Cortex of kidney (tissue), 1 donor: Measurements from ENCODE around the gene MSI2.

Experiments used
- DNase-seq: peaks from one replicate; lab custom pipeline; 2025; lab: John Stamatoyannopoulos, UW

MSI2 gene

DNA sequence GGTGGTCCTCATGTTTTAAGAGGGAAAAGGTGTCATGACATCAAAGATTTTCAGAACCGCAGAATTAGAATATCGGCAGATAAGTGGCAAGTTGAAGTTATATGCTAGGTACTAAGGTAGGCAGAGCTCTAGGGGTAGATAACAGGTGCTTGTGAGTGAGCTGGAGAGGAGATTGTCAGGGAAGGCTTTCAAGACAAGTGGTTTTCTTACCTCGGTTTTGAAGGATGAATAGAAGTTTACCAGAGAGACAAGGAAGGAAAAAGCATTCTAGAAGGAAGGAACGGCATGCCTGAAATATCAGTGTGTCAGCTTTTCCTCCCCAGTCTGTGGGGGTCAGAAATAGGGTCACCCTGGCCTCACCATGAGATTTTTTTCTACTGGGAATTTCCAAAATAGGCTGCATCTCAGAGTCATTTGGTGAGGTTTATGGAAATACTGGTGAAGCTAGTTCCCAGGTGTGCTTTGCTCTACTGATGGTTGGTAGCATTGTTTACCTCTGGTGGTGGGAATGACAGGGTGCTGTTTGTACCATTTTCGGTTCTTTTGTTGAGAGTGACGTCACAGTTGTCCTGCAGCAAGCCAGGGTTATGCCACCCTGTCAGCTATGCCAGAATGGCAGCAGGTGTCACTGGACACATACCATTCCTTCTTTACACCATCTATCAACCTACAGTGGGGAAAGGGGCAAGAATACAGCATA is 112.5 kb downstream of the MSI2 start:
- no peak for DNase-seq

DNA sequence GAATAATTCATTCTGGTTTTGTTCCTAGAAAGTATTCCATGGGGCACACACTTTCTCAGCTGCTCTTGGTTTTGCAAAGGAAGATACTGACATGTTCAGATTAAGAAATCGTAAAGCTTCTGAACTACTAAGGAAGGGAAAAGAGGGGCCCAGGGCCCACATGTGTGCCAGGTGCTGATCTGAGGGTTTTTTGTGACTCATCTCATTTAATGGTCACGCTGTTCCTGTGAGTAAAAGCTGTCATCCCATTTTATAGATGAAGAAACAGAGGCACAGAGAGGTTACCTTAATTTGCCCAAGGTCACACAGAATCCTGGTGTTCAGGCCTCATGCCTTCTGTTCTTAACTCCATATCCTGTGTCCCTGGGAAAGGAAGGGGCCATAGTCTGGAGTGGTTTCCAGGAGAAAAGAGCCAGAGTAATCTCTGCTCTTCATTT is 113.2 kb downstream of the MSI2 start:
- DNase-seq, result no peak

DNA sequence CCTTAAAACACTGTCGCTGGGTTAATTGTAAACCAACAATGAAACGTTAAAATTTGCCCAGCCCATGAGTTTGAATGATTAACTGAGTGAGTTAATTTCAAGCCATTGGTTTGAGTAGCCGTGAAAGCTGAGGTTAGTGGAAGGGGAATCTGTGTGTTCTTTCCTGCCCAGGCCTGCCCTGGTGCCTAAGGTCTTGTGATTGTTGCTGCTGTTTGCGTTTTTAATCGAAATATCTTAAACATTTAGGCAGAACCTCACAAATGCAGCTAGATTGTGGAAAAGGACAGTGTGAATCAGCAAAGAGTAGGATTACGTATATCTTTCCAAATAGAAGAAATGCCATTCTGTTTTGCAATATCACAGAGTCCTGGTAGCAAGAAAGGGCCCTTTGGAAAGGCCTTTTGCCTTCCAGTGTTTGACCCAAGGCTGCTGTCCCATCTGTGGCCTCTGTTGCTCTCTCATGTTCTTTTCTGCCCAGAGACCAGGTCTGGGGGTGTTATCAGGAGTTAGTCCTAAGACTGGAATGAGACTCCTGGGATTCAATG is 113.8 kb downstream of the MSI2 start:
- no peak for DNase-seq

DNA sequence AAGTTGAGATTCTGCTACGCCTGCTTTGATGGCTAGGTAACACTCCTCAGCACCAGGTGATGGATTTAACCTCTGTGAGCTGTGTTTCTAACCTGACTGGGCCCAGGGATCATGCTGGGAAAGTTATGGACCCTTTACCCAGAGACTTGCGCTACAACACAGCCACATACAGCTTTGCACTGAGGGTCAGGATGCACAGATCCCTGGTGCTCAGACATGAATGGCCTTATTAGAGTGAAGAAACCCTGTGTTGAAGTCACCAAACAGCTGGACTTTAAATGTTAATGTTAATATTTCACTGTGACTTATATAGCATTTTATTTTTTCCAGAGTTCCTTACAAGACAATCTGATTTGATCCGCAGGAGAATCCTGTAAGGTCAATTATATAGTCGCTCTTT is 114.3 kb downstream of the MSI2 start:
- no peak for DNase-seq

- no peak for DNase-seq
These were observed 115.8 kb downstream of the MSI2 start for GRCh38 chr17:57372156-57372555.

GRCh38 chr17:57373048-57373447 is 116.7 kb downstream of the MSI2 start:
- no peak for DNase-seq

- no peak for DNase-seq
These were observed 117.4 kb downstream of the MSI2 start for GRCh38 chr17:57373756-57374155.

DNA sequence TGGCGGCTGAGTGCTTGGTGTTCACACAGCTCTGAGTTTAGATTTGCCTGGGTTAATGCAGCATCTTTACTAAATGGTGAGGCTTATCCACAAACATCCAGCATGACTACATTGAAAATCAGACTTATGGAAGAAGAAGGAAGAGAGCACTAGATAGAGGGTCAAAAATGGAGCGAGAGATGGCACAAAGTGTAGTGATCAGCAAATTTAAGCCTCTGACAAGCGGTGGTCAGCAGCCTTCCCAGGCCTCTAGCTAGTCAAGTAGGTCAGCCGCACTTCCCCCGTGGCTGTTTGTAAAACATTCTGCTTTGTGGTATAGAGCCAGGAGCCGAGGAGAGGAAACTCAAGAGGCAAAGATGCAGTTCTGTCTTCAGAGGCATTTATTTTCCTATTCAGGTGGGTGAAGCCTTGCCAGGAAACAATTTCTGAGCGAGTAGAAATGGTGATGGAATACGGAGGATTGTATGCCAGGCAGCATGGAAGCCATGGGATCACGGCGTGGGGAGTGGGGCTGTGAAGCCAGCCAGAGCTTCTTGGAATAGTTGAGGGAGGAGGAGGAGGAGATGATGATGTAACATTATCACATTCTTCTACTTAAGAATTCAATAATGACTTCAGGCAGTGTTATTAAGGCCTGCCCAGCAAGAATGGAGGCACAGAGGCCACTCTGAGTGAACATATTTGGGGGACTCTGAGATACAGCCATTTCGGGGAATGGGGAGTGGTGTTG is 118.9 kb downstream of the MSI2 start:
- DNase-seq, result no peak

- DNase-seq, result no peak
These were observed 119.5 kb downstream of the MSI2 start for GRCh38 chr17:57375770-57376225.

DNA sequence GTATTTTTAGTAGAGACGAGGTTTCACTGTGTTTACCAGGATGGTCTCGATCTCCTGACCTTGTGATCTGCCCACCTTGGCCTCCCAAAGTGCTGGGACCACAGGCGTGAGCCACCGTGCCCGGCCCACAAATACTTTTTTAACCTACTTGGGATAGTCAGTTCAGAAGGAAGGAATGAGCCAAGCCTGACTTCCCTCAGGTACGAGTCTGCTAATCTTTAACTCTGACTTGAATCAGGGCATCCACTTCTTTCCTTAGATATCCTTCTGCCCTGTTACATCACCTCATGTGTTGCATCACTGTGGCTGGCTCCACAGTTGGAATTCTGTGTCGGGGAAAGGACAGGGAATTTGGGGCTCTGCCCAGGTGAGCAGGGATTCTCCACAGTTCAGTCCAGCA is 120.8 kb downstream of the MSI2 start:
- DNase-seq, result no peak

GRCh38 chr17:57379237-57379894 is 123.0 kb downstream of the MSI2 start:
- no peak for DNase-seq

- no peak for DNase-seq
These were observed 123.6 kb downstream of the MSI2 start for GRCh38 chr17:57379895-57380434.

- DNase-seq, result no peak
These were observed 125.2 kb downstream of the MSI2 start for GRCh38 chr17:57381498-57381897.

DNA sequence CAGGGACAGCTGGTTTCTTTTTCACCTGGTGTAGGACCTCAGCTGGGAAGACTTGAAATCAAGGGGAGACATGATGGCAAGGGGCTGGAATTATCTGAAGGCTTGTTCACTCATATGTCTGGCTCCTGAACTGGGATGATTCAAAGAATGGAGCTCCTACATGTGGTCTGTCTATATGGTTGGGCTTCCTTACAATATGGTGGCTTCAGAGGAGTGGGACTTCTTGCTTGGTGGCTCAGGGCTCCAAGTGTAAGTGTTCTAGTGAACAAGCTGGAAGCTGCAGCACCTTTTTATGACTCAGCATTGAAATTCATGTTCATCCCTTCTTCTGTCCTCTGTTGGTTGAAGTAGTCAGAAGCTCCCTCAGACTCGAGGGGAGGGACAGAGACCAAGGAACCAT is 127.9 kb downstream of the MSI2 start:
- DNase-seq, result no peak

DNA sequence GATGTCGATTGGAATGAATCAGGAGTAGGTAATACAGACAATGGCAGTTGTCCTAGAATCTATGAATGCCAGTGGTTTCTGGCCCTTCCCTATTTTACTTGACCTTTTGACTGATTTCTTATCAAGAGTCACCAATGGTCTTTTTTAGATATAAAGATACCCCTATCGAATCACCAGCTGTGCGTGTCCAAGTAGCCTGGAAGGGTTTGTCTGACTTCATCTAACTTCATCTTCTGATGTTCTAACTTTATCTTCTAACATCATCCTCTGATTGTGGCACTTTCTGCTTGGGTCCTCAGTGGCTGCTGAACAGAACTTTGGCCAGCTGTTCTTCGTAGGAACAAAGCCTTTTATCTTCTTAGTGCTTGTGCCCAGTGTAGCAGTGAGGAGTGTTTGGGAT is 129.7 kb downstream of the MSI2 start:
- no peak for DNase-seq

- DNase-seq, result no peak
These were observed 131.3 kb downstream of the MSI2 start for GRCh38 chr17:57387575-57387974.

DNA sequence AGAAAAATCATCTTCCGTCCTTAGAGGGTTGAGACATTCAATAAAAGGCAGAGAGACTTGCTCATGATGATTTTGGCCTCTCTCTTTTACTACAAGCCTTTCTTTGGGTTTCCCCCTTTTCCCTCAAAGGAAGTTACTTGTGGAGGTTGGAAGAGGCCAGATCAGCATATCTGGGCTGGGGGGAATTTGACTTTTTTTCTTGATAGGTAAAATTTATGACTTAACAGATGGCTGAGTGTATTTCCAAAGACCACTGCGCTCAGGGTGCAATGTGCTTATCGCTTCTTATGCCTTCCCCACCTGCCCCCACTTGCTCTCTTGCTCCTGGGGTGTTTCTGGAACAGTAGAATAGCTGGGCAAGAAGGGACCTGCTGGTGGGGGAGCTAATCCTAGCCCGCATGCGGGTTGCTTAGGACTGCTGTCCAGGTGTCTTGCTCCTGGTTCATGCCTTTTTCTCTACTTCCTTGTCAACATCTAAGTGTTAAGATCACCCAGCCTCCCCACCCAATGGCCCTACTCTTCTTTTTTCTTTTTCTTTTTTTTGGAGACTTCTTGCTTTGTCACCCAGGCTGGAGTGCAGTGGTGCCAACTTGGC is 131.9 kb downstream of the MSI2 start:
- DNase-seq, result no peak

GRCh38 chr17:57389473-57389872 is 133.2 kb downstream of the MSI2 start:
- DNase-seq, result no peak

- DNase-seq, result no peak
These were observed 134.9 kb downstream of the MSI2 start for GRCh38 chr17:57391076-57391825.

DNA sequence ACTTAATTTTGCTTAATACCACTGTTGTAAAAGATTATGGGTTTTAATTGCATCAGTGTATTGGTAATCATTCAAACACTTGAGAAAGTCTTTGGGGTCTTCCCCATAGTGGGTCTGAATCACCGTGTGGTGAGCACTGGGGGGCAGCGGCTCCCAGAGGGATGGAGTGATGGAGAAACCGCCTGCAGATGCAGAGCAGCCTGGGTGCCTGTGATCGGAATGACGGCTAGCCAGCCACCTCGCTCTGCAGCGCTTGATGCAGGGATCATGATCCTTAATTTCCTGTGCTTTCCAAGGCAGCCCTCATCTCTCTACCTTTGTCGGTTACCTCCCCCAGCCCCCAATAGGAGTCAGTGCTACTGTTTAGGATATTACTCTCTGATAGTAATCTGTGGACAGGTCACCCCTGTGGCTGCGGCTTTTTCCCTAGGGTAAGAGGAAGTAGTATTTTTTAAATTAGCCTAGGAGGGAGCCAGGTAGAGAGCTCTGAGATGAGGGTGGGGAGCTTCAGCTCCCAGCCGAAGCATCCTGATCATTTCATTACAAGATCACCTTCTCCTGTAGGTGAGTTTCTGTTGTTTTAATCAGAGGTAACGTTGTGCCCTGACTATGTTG is 135.6 kb downstream of the MSI2 start:
- no peak for DNase-seq

DNA sequence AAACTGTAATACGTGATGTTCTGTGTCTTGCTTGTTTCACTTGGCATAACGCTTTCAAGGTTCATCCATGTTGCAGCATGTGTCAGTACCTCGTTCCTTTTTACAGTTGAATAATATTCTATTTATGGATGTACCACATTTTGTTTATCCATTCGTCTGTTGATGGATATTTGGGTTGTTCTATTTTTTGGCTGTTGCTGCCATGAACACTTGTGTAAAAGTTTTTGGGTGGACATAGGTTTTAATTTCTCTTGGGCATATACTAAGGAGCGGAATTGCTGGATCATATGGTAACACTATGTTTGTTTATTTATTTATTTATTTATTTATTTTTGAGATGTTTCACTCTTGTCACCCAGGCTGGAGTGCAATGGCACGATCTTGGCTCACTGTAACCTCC is 137.0 kb downstream of the MSI2 start:
- DNase-seq, result no peak
